ENCODE data around the gene KTI12.

- no peak for TF ChIP-seq CTCF (IDR thresholded peaks at IDR 0.05)
- TF ChIP-seq EP300 (IDR thresholded peaks at IDR 0.05): no peak
Measured at GRCh38 chr1:52055866-52056162, 22.2 kb upstream of the KTI12 start.
